ENCODE measurements around the gene YBX2.
A peak's percentile ranks its signal among the peaks of the same experiment; 100 is the strongest.
"Not testable (repeated sequence)": the region's sequence is repeated elsewhere in the genome, so short reads cannot be mapped to it uniquely, and the experiment has no call there.

The YBX2 gene

GRCh38 chr17:7294614-7295153, at the start of gene YBX2:
Gene YBX2 (minus strand): TSS chr17:7294639. CDS start chr17:7294500, 139 bp downstream.
- peak; percentile 84 for DNase-seq (ENCODE audit: low spot score)

DNA sequence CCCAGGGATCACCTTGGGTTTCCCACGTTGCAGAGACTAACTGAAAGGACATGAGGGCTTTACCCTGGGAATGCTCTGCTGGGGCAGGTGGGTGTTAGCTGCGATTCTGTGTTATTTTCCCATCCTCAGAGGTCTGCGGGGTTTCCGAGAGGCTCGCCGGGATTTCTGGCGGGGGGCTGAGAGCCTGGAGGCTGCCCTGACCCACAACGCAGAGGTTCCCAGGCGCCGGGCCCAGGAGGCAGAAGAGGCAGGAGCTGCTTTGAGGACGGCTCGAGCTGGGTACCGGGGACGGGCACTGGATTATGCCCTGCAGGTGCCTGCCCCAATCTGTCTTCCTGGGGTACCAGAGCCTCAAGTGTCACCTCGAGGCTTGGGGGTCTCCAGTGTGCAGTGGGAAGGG, 48.8 kb upstream of the YBX2 start:
- DNase-seq (ENCODE audit: low spot score): no peak

DNA sequence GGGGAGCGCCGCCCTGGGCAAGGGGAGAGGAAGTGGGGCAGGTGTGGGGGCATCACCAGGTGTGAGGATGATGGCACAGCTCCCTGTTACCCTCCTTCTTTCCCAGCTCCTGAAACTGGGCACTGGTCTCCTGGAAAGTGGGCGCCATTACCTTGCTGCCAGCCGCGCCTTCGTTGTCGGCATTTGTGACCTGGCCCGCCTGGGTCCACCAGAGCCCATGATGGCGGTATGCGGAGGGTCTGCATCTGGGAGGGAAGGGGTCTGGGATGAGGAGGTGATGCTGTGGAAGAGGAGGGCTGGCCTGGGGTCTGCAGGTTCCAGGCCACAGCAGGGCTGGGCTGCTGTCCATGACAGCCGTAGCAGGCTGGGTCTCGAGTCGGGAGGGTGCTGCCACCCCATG, 47.4 kb upstream of the YBX2 start:
- no peak for DNase-seq (ENCODE audit: low spot score)

- no peak for DNase-seq (ENCODE audit: low spot score)
Observed at GRCh38 chr17:7340179-7340578, 45.7 kb upstream of the YBX2 start.

DNA sequence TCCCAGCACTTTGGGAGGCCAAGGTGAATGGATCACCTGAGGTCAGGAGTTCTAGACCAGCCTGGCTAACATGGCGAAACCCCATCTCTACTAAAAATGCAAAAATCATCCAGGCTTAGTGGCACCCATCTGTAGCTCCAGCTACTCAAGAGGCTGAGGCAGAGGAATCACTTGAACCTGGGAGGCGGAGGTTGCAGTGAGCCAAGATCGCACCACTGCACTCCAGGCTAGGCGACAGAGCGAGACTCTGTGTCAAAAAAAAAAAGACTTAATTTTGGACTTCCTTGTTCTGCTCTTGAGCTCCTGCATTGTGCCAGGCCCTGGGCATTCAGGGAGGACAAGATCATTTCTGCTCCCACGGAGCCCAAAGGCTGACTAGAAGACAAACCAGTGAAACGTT, 43.2 kb upstream of the YBX2 start:
- DNase-seq (ENCODE audit: low spot score): not testable (repeated sequence)

DNA sequence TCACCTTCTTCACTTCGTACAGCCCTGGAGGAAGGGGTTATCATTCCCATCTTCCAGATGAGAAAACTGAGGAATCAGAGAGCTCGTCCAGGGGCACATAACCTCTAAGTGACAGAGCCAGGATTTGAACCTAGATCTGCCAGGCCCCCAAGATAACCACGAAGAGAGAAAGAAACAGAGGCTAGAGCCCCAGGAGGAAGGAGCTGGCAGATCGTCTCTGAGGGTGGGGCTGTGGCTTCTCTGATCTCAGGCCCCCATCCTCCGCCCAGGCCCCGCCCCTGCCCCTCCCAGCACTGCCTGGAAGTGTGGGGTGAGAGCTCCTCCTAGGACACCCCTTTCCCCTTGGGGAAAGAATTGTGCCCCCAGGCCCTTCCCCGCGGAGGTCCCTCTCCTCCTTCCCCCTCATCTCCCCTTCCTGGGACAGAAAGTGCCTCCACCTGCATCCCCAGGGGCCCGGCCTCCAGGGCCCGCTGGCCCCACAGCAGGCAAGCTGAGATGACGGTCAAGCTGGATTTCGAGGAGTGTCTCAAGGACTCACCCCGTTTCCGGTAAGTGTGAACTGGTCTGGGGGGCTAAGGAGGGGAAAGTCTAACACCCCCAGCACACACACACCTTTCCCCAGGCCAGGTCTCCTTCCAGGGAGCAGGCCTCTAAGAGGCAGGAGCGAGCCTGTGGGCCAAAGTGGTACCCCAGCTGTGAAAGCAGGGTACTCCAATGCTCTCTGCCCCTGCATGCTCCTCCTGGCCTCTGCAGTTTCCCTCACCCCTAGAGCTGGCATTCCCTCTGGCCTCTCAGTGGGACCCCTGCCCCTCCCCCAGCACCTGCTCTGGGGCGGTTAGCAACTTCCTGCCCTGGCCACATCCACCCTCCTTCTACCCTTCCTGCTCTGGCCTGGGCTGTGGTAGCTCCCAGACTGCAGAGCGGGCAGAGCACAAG, 42.1 kb upstream of the YBX2 start, which contains the start of gene ACAP1:
ACAP1 (plus strand) TSS at position 290 of the 936 bp plus-strand sequence; CDS start at position 496, 206 bp downstream.
- DNase-seq (ENCODE audit: low spot score): no peak

GRCh38 chr17:7335765-7336164, 41.3 kb upstream of the YBX2 start:
- not testable (repeated sequence) for DNase-seq (ENCODE audit: low spot score)

GRCh38 chr17:7334938-7335538, 40.6 kb upstream of the YBX2 start:
- DNase-seq (ENCODE audit: low spot score): no peak

- not testable (repeated sequence) for DNase-seq (ENCODE audit: low spot score)
Observed at GRCh38 chr17:7332600-7333069, 38.2 kb upstream of the YBX2 start.

DNA sequence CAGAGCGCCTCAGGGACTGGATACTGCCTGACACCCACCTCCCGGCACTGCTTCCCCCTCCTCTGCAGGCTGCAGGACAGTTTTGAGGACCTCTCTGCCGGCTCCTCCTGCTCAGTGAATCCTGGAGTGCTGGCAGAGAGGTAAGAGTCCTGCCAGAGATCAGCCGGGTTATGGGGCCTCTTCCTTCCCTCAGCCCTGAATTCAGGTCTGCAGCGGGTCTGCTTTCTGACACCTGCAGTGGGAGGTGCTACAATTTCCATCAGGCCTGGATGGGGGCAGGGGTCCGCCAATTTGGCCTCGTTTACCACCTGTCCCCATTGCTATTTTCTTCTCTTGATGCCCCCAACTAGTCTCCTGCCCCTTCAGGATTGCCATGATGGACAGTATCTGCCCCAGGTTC, 37.7 kb upstream of the YBX2 start:
- no peak for DNase-seq (ENCODE audit: low spot score)

DNA sequence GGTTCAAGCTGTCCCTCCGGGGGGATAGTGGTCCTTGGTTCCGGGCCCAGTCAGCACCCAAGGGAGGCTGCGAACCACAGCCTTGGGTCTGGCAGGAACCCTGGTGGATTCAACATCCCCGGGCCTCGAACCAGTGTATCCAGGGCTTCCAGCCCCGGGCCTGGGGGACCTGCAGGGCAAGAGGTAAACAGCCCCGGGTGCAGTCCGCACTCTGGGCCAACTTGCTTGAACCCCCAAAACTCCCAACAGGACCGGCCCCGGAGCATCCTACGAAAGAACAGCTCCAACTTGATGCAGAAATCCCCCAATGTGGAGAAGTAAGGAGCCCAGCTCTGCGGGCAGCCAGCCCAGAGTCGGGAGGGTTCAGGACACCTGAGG, 36.2 kb upstream of the YBX2 start:
- DNase-seq (ENCODE audit: low spot score): no peak

DNA sequence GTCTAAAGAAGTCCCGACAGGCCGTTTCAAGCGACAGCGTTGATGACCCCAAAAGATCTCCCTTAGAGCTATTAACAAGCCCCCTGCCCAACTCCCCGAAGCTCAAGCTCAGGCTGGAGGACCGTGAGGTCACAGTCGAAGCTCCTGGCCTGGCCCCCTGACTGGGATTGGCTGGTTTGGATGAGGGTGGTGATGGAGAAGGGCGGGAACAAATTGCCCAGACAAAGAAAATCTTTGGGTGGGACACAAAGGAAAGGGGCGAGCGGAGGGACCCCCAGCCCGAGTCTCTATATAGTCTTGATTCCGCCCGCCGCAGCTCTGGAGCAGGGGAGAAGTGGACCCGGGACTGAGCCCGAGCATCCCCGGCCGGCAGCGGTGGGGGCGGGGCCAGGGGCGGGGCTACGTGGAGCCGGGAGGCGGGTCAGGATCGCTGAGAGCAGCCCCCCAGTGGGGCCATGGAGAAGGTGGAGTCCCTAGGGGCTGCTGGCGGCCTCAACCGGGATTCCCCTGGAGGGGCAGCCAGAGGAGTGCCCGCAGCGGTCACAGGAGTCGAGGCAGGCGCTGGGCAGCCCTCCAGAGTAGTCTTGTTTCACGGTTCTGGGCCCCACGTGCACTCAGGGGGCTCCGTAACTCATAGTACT, 35.7 kb upstream of the YBX2 start:
- peak; percentile 86 for DNase-seq (ENCODE audit: low spot score)

DNA sequence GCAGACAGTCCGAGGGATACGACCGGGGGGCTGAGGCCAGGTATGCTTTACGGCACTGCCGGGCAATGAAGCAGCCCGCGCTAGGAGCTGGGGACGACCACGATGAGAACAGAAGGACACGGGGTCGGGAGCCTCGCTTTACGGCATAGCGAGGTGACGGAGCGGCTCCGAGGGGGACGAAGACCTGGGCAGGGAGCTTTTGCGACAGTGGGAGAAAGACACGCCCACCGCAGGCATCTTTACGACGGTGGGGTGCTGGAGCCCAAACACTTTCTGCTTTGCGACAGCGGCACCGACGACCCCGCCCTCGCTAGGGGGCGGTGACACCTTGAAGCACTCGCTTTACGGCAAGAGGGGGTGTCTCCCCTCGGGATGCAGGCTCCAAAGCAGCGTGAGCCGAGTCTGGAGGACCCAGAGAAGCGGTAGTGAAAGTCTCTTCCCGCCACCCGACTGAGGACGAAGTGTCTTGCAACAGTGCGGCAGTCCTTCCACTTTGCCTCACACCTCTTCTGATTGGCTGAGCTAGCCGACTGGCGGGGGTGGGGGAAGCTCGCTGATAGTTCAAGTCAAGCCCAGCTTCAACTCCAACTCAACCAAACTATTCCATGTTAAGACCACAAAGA, 35.0 kb upstream of the YBX2 start:
- peak; percentile 97 for DNase-seq (ENCODE audit: low spot score)

DNA sequence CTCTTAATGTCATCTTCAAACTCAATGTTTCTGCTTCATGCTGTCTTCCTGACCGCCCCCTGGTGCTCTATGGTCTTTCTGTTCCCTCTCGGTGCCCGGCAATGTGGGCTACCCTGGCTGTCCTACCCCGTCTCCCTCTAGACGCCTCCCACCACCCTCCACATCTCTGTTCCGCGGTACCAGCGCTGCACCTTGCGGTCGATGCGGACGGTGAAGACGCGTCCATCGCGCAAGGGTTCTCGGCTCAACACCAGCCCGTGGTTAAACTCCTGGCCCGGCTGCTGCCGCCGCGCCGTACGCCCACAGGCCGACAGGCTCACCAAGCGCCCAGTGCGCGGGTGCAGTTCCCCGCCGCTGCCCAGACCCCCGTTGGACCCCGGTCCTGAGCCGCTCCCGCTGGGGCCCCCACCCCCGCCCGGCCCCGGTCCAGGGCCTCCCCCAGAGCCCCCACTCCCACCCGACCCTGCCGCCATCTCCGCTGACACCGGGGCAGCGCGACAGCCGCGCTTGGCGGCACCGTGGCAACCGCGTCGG, 34.5 kb upstream of the YBX2 start, which contains the start of gene NEURL4:
NEURL4 (minus strand) TSS at position 496 of the 534 bp plus-strand sequence; CDS start at position 473, 23 bp downstream.
- no peak for DNase-seq (ENCODE audit: low spot score)

DNA sequence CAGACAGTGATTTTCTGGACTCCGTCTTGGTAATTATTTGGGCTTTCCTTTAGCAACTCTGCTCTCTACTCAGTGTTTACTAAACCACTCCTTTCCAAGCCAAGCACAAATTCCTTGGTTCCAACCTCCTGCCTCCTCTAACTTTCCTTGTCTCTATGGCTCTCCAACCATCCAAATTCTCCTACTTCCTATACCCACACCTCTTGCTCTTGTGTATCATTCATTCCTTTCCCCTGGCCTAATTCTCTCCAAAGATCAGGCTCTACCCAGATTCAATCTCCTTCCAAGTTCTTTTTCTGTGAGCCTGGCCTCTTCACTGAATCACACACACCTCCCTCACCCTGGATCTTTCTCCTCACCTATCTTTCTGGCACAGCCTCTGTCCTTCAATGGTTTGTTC, 33.6 kb upstream of the YBX2 start:
- no peak for DNase-seq (ENCODE audit: low spot score)

- DNase-seq (ENCODE audit: low spot score): no peak
Observed at GRCh38 chr17:7327501-7327900, 33.1 kb upstream of the YBX2 start.

GRCh38 chr17:7327056-7327455, 32.6 kb upstream of the YBX2 start:
- no peak for DNase-seq (ENCODE audit: low spot score)

DNA sequence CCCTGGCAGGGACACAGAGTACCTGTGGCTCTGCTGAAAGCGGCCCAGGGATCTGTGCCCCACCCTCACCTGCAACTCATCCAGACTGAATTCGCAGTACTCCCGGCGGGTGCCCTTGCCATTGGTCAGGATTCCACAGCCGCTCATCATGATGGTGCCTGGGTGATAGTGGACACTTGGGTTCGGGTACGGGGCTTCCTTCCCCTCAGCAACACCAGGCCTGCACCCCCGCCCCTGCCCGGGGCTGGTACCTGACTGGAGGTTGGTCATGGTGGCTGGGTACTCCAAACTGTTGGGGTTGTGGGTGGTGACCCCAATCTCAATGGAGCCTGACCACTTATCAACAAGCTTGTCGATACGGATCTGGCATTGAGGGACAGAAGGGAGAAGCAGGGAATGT, 31.7 kb upstream of the YBX2 start:
- no peak for DNase-seq (ENCODE audit: low spot score)

DNA sequence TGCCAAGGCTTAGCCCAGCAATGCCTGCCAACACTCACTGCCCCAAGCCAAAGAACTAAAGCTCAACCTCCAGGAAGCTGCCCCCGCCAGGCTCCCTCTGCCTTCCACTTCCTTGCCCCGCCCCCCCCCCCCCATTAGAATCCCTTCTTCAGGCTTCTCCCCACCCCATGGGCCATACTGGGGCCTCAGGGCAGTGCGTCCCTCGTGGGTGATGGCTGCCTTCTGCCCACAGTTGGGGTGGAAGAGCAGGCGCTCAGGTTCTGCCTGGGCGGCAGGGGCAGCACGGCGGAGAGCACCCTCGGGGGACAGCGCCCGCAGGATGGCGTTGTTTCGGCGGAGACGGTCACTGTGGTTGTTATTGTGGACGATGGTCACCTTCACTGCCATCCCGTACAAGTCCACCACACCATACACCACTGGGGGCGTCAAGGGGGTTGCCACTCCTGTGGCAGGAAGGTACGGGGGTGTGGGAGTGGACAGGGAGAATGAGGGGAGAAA, 30.6 kb upstream of the YBX2 start:
- no peak for DNase-seq (ENCODE audit: low spot score)

GRCh38 chr17:7324438-7324779, 30.0 kb upstream of the YBX2 start:
- no peak for DNase-seq (ENCODE audit: low spot score)

DNA sequence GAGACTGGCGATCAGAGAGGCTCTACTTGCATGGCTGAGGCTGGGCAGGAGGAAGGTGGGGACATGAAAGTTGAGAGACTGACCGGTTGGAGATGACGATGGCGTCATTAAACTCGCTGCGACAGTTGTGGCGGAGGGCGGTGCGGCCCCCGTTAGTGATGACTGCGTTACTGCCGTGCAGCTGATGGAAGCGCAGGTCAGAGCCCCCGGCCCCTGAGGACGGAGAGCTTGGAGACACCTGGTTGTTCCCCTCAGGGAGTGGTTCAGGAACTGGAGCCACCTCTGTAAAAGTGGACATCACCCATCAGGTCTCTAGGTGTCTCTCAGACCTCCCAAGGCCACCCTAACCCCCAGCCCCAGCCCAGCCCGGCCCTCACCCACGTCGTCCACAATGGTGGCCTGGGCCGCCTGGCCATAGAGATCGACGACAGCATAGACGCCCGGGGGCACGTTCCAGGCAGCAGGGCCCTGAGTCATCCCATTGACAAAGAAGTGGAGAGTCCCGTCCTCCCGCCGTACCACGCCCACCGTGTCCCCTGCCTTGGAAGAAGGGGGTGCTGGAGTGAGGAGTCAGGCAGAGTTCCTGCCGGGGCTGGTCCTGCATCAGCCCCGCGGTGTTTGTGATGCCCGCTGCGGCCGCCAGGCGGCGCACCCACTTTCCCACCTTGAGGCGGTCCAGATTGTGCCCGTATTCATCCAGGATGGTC, 29.4 kb upstream of the YBX2 start:
- DNase-seq (ENCODE audit: low spot score): peak; percentile 80
